SU-DHL-6 (cell line): ENCODE data around the gene ST7.

ENCODE experiments used
- H2AFZ ChIP-seq: fragments of 200-600 bp; sonication (generic); 2 replicates; pipeline ENCODE4 v1.6.1; 2014; ENCODE audit warnings: low read depth, mild to moderate bottlenecking, moderate library complexity, mixed read lengths, antibody characterized with exemption, low read length; ENCODE audit not compliant: severe bottlenecking
- H3F3A ChIP-seq: fragments of 200-600 bp; shearing (Covaris generic); 2 replicates; pipeline ENCODE4 v1.6.0; 2016; ENCODE audit warnings: antibody characterized with exemption, mild to moderate bottlenecking; ENCODE audit not compliant: insufficient read depth
- H3K27ac ChIP-seq: fragments of 200-600 bp; sonication (generic); 2 replicates; pipeline ENCODE4 v1.5.1; 2016; ENCODE audit warnings: low read depth, mild to moderate bottlenecking, low read length, moderate library complexity, mixed read lengths
- H3K27me3 ChIP-seq: fragments of 200-600 bp; sonication (generic), shearing (Covaris generic); 2 replicates; pipeline ENCODE4 v1.6.0; 2014; ENCODE audit warnings: mild to moderate bottlenecking, low read length
- H3K36me3 ChIP-seq: fragments of 200-600 bp; sonication (generic); 2 replicates; pipeline ENCODE4 v1.6.1; 2014; ENCODE audit warnings: mild to moderate bottlenecking, low read length, mixed read lengths
- H3K4me2 ChIP-seq: fragments of 300-600, 200-600 bp; shearing (Covaris generic), sonication (generic); 2 replicates; pipeline ENCODE4 v1.6.0; 2014; ENCODE audit warnings: low read length, low read depth, mild to moderate bottlenecking; ENCODE audit not compliant: poor library complexity, severe bottlenecking
- H3K4me3 ChIP-seq: fragments of 200-600 bp; sonication (generic); 2 replicates; pipeline ENCODE4 v1.5.1; 2014; ENCODE audit warnings: antibody characterized with exemption, low read length, mild to moderate bottlenecking, mixed read lengths; ENCODE audit not compliant: insufficient read depth, poor library complexity, severe bottlenecking
- H3K79me2 ChIP-seq: fragments of 200-600 bp; sonication (generic); 2 replicates; pipeline ENCODE4 v1.6.1; 2014; ENCODE audit warnings: mild to moderate bottlenecking, low read length, moderate library complexity; ENCODE audit not compliant: insufficient read depth
- H3K9ac ChIP-seq: fragments of 200-600 bp; sonication (generic); 2 replicates; pipeline ENCODE4 v1.7.0; 2014; ENCODE audit warnings: mild to moderate bottlenecking, low read length
- H3K9me2 ChIP-seq: fragments of 200-600 bp; sonication (generic); replicated peaks from 2 replicates; pipeline ENCODE4 v1.6.1; 2014; ENCODE audit warnings: low read length; ENCODE audit not compliant: insufficient read depth
- H3K9me3 ChIP-seq: fragments of 200-600 bp; sonication (generic); 2 replicates; pipeline ENCODE4 v1.6.1; 2014; ENCODE audit warnings: low read length, mixed read lengths; ENCODE audit not compliant: insufficient read depth
- H4K20me1 ChIP-seq: fragments of 200-600 bp; sonication (generic); 2 replicates; pipeline ENCODE4 v1.6.1; 2014; ENCODE audit warnings: low read depth, mild to moderate bottlenecking, antibody characterized with exemption, low read length, moderate library complexity, mixed read lengths
- CTCF ChIP-seq: fragments of 200-600 bp; sonication (generic); IDR thresholded peaks from one replicate; pipeline ENCODE4 v1.5.1; 2017; ENCODE audit warnings: antibody characterized with exemption, mild to moderate bottlenecking, low read length, moderate library complexity; ENCODE audit not compliant: insufficient read depth, poor library complexity, severe bottlenecking
- EZH2phosphoT487 ChIP-seq: fragments of 200-600 bp; sonication (generic), shearing (Covaris generic); conservative IDR thresholded peaks from 2 replicates; pipeline ENCODE4 v1.6.1; 2018; ENCODE audit warnings: mild to moderate bottlenecking, antibody characterized with exemption, low read length, moderate library complexity, mixed read lengths

ST7 gene

GRCh38 chr7:116911801-116912200, 41.5 kb upstream of the ST7 start:
- Histone ChIP-seq H3K9ac (no peak overlapping the region), H3K9me3 (no peaks in the 10 kb centered on the region), H3K27me3 (no peaks in the 10 kb centered on the region), H2AFZ (no peak overlapping the region), H3K36me3 (peaks cover 57% of the 10 kb centered on the region), H3K27ac (no peak overlapping the region), H3F3A (0 out of 2 replicates have a peak, but pooled peaks cover 7% of the 10 kb centered on the region), H3K79me2 (no peaks in the 10 kb centered on the region), H4K20me1 (no peaks in the 10 kb centered on the region), H3K9me2 (no peaks in the 10 kb centered on the region), H3K4me2 (no peak overlapping the region), H3K4me3 (no peak overlapping the region)
- no peak for TF ChIP-seq EZH2phosphoT487
- no peak for TF ChIP-seq CTCF

- TF ChIP-seq EZH2phosphoT487 (no peak), CTCF (no peak)
- H2AFZ ChIP-seq: no peak overlapping the region
- H4K20me1 ChIP-seq: no peaks in the 10 kb centered on the region
- H3K9me3 ChIP-seq: no peaks in the 10 kb centered on the region
- H3K79me2 ChIP-seq: no peaks in the 10 kb centered on the region
- 0 out of 2 replicates have a peak, but pooled peaks cover 7% of the 10 kb centered on the region for H3F3A ChIP-seq
- no peak overlapping the region for H3K4me3 ChIP-seq
- H3K36me3 ChIP-seq: peaks cover 56% of the 10 kb centered on the region
- no peaks in the 10 kb centered on the region for H3K9me2 ChIP-seq
- H3K4me2 ChIP-seq: no peak overlapping the region
- no peaks in the 10 kb centered on the region for H3K27me3 ChIP-seq
- no peak overlapping the region for H3K9ac ChIP-seq
- H3K27ac ChIP-seq: no peak overlapping the region
Measured at GRCh38 chr7:116912269-116912909, 40.9 kb upstream of the ST7 start.

GRCh38 chr7:116918704-116919103, 34.6 kb upstream of the ST7 start:
- H3F3A ChIP-seq: no peaks in the 10 kb centered on the region
- H3K27ac ChIP-seq: no peak overlapping the region
- H3K4me3 ChIP-seq: no peak overlapping the region
- TF ChIP-seq EZH2phosphoT487 (no peak), CTCF (no peak)
- H2AFZ ChIP-seq: no peak overlapping the region
- H3K36me3 ChIP-seq: peaks cover 22% of the 10 kb centered on the region
- no peaks in the 10 kb centered on the region for H4K20me1 ChIP-seq
- H3K9ac ChIP-seq: no peak overlapping the region
- no peaks in the 10 kb centered on the region for H3K27me3 ChIP-seq
- no peaks in the 10 kb centered on the region for H3K9me2 ChIP-seq
- H3K4me2 ChIP-seq: no peak overlapping the region
- H3K79me2 ChIP-seq: no peaks in the 10 kb centered on the region
- no peaks in the 10 kb centered on the region for H3K9me3 ChIP-seq
